Measurements from ENCODE around the gene NEURL3. TPM values are rescaled to one million over a fixed set of nuclear protein-coding genes. Genes with fewer than 3 reads are reported as not detected.
A peak's percentile ranks its signal among the peaks of the same experiment; 100 is the strongest.

Gene NEURL3
- total and polyA plus RNA-seq, 2 of the 4 experiments (the other 2 are of a cell fraction), result not detected

GRCh38 chr2:96485350-96485749, 19.8 kb downstream of the NEURL3 start:
- ChIA-PET POLR2A (ENCODE audit: unreplicated experiment) (no interaction called here), CTCF (no interaction called here)
- Histone ChIP-seq H3K4me1 (ENCODE audit: control insufficient read depth, insufficient read depth, low read length) (peaks cover 3% of the 10 kb centered on the region; the same call in 1 of the 2 replicates), H3K18ac (ENCODE audit: low read depth, low read length) (no peak overlapping the region), H3K14ac (replicated peaks; ENCODE audit: low read depth, low read length) (no peak overlapping the region), H4K20me1 (ENCODE audit: insufficient read depth, low read length) (no peaks in the 10 kb centered on the region), H2AK5ac (ENCODE audit: low read depth, low read length) (no peak overlapping the region), H2BK20ac (ENCODE audit: low read depth, low read length) (no peak overlapping the region), H3K4me3 (ENCODE audit: insufficient read depth, low read depth, low read length) (no peak overlapping the region), H3K4me2 (ENCODE audit: low read depth, low read length) (no peak overlapping the region), H3K36me3 (ENCODE audit: control insufficient read depth, insufficient read depth, low read length) (no peaks in the 10 kb centered on the region), H3K27ac (ENCODE audit: insufficient read depth, low read length) (no peak overlapping the region), H3K9me1 (ENCODE audit: insufficient read depth, low read length) (no peaks in the 10 kb centered on the region), H3K23ac (ENCODE audit: low read depth, low read length) (no peak overlapping the region), H2AK9ac (replicated peaks; ENCODE audit: low read depth, low read length, poor library complexity) (peak overlapping the region; percentile 34), H4K8ac (ENCODE audit: low read depth in 2 of 2, low read length in 2 of 2) (no peak overlapping the region; a peak in 1 of 4 replicates), H2BK15ac (ENCODE audit: low read depth, low read length) (no peak overlapping the region), H4K91ac (ENCODE audit: insufficient read depth, low read depth, low read length) (no peak overlapping the region), H2BK5ac (ENCODE audit: low read depth, low read length, poor library complexity, severe bottlenecking) (no peak overlapping the region), H3K9me3 (ENCODE audit: control insufficient read depth, insufficient read depth, low read length) (no peaks in the 10 kb centered on the region), H2AFZ (replicated peaks; ENCODE audit: low read length, poor library complexity) (peak overlapping the region; percentile 89), H3K79me1 (ENCODE audit: low read depth in 1 of 2, low read length in 2 of 2) (no peaks in the 10 kb centered on the region), H3K4ac (ENCODE audit: low read depth, low read length) (no peak overlapping the region), H3K56ac (ENCODE audit: extremely low read depth, insufficient read depth, low read length) (no peak overlapping the region), H4K5ac (ENCODE audit: low read depth, low read length) (no peak overlapping the region), H2BK120ac (ENCODE audit: low read depth, low read length) (no peak overlapping the region), H3K27me3 (ENCODE audit: control insufficient read depth, insufficient read depth, low read length) (no peaks in the 10 kb centered on the region; the same call in 1 of the 2 replicates), H3K9ac (ENCODE audit: low read depth, low read length) (no peak overlapping the region)
- TF ChIP-seq POLR2A (IDR thresholded peaks at IDR 0.05; ENCODE audit: low read depth, low read length) (no peak), NFE2L2 (IDR thresholded peaks at IDR 0.05; ENCODE audit: low read depth, low read length) (no peak), MAZ (IDR thresholded peaks at IDR 0.05; ENCODE audit: borderline replicate concordance, low read depth, low read length) (no peak), SMC3 (IDR thresholded peaks at IDR 0.05; ENCODE audit: low read depth, low read length) (no peak), CHD1 (IDR thresholded peaks at IDR 0.05; ENCODE audit: low read depth, low read length) (no peak), CEBPB (IDR thresholded peaks at IDR 0.05; ENCODE audit: low read depth, low read length) (no peak), FOS (IDR thresholded peaks at IDR 0.05; ENCODE audit: low read depth, low read length) (no peak), RCOR1 (IDR thresholded peaks at IDR 0.05; ENCODE audit: insufficient replicate concordance, low read length) (no peak), RFX5 (IDR thresholded peaks at IDR 0.05; ENCODE audit: low read depth, low read length) (no peak), BHLHE40 (IDR thresholded peaks at IDR 0.05; ENCODE audit: low read depth, low read length) (no peak)
- TF ChIP-seq, protein P1, sequence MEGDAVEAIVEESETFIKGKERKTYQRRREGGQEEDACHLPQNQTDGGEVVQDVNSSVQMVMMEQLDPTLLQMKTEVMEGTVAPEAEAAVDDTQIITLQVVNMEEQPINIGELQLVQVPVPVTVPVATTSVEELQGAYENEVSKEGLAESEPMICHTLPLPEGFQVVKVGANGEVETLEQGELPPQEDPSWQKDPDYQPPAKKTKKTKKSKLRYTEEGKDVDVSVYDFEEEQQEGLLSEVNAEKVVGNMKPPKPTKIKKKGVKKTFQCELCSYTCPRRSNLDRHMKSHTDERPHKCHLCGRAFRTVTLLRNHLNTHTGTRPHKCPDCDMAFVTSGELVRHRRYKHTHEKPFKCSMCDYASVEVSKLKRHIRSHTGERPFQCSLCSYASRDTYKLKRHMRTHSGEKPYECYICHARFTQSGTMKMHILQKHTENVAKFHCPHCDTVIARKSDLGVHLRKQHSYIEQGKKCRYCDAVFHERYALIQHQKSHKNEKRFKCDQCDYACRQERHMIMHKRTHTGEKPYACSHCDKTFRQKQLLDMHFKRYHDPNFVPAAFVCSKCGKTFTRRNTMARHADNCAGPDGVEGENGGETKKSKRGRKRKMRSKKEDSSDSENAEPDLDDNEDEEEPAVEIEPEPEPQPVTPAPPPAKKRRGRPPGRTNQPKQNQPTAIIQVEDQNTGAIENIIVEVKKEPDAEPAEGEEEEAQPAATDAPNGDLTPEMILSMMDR (conservative IDR thresholded peaks at IDR 0.05; ENCODE audit: low read depth, low read length), result no peak
- in situ Hi-C loops (cut with MboI; ENCODE audit: low sequenced_read_pairs), result no loop called here
- WGBS, 2 experiments (ENCODE audit: extremely low coverage in 2 of 2, insufficient read length in 1 of 2), result 60% methylated on average over 1 of the region's 9 CpGs; no CpG with 5 or more reads in 1 of the 2 experiments
- no TSS peak for BruUV-seq (replicated peaks)
- intact Hi-C loops (cut with micrococcal nuclease), result no loop called here
- dilution Hi-C loops (cut with HindIII; ENCODE audit: low sequenced_read_pairs, unreplicated experiment), result no loop called here
- DNase-seq (no peak), ATAC-seq (ENCODE audit: low read depth) (no peak)
